GM19468 (cell line): Measurements from ENCODE around the gene GALNT9.

Experiments
- ATAC-seq: cut with Tn5 transposase; IDR thresholded peaks from one replicate; pipeline ENCODE4 v1.9.1; 2021; ENCODE audit warnings: mild to moderate bottlenecking, moderate library complexity, moderate number of reproducible peaks; ENCODE audit not compliant: unreplicated experiment; ENCODE audit errors: extremely low read depth

The GALNT9 gene

DNA sequence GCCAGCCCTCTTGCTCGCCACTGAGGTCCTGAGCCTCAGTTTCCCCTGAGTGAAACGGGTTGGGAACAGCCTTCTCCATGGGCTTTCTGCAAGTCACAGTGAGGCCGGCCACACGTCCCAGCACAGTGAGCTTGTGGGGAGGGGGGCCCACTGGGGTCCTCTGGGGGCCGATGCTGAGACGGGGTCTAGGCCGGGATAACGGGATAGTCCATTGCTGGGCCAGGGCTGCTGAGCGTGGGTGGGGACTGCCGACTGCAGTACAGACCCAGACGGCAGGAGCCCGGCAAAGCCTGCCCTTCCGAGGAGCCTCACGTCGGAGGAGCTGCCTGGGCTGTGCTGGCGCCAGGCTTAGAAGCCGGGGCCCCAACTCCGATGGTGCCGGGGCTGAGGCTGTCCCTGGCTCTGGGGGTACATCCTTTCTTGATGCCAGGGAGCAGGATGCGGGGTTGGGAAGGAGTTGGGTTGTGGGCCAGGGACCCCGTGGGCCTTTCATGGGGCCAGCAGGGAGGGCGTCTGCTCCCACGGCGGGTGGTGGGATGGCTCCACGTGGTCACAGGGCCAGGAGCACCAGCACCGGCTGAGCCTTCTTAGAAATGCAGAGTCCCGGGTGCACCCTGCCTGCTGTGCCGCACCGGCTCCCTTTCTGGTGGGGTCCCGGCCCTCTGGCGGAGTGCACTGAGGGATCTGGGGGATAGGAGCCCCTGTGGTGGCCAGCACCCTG, 160.9 kb downstream of the GALNT9 start:
- ATAC-seq: no peak

DNA sequence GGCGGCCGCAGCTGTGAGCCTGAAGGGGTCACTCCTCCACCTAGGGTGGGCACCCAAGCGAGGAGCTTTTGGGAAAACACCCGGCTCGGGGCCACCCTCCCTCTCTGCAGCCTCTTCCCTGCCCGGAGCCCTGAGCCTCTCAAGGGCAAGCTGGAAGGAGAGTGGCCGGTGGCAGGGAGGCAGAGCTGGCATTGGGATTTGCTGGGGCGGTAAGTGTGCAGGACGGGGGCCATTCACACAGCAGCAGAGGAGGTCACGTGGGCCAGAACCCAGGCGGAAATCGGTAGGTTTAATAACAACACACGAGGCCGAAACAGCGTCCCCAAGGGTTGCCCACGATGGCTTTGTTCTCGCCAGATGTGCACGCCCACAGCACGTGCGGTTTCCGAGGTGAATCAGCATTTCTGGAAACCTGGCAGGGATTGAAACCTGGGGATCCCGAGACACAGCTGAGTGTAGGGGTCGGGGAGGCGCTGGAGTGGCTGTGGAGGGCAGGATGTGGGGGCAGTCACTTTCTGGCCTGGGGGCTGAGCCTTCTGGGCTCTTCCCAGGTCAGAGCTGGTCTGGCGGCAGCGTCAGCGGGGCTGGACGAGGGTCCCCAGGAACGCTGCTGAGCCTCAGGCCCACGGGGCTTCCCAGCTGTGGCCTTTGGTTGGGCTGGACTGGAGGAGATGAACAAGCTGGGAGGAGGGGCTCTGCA, 161.6 kb downstream of the GALNT9 start:
- ATAC-seq: no peak

DNA sequence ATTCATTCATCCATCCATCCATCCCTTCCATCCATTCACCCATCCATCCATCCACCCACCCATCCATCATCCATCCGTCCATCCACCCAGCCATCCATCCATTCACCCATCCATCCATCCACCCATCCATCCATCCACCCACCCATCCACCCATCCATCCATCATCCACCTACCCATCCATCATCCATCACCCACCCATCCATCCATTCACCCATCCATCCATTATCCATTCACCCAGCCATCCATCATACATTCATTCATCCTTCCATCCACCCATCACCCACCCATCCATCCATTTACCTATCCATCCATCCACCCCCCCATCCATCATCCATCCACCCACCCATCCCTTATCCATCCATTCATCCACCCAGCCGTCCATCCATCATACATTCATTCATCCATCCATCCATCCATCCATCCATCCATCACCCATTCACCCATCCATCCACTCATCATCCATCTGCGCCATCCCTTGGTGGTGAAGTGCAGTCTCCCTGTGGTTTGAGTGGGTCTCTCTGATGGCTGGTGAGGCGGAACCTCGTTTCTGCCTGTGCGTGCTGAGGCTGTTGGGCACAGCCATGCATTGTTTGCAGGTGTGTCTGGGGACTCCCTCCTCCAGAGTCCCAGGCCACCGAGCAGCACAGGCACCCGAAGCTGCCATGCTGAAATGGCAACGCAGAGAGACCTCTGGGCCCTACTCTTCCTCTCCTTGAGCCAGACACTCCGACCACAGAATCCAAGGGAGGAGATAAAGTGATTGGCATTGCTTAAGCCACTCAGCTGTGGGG, 162.4 kb downstream of the GALNT9 start:
- no peak for ATAC-seq

DNA sequence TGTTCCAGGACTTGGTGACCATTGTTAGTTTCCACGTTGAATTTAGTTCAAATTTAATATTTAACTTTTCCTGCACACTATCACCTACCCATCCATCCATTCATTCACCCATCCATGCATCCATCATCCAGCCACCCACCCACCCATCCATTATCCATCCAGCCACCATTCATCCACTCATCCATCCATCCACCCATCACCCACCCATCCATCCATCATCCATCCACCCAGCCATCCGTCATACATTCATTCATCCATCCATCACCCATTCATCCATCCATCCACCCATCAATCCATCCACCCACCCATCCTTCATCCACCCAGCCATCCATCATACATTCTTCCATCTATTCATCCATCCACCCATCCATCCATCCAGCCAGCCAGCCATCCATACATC, 163.3 kb downstream of the GALNT9 start:
- no peak for ATAC-seq

DNA sequence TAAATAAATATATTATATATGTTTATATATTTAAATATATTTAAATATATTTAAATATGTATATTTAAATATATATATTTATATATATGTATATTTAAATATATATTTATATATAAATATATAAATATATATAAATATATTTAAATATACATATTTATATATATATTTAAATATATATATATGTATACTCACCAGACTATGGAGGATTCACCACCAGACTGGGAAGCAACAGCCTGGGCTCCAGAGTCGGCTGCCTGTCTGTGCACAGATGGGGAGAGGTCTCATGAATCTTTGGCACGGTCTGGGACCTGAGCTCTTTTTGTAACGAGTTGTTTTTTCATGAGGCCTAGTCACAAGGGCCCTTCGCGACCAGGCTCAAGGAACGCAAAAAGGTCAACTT, 163.8 kb downstream of the GALNT9 start:
- no peak for ATAC-seq

DNA sequence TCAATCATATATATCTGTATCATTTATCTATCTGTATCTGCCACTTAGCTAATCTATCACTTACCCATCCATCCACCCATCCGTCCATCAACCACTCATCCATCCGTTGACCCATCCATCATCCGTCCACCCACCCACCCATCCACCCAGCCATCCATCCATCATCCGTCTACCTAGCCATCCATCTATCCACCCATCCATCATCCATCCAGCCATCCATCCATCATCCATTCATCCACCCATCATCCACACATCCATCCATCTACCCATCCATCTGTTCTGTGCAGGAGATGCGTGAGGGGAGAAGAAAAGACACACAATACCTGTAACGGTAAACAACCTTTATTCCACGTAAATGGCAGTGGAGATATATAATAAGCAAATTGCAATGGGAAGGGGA, 165.0 kb downstream of the GALNT9 start:
- no peak for ATAC-seq

DNA sequence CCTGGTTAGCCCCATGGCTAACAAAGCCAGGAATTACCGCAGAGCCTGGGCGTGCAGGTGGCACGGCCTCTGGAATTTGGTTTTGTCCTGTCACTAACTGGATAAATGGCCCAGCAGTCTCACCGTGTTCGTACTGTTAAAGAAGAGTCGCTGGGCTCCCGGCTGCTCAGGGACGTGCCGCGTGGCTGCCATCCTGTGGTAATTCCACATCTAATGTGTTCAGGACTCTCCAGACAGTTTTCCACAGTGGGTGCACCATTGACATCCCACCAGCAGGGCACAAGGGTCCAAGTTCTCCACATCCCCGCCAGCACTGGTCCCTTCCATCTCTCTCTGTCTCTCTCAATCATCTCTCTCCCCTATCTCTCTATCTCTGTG, 165.5 kb downstream of the GALNT9 start:
- no peak for ATAC-seq

DNA sequence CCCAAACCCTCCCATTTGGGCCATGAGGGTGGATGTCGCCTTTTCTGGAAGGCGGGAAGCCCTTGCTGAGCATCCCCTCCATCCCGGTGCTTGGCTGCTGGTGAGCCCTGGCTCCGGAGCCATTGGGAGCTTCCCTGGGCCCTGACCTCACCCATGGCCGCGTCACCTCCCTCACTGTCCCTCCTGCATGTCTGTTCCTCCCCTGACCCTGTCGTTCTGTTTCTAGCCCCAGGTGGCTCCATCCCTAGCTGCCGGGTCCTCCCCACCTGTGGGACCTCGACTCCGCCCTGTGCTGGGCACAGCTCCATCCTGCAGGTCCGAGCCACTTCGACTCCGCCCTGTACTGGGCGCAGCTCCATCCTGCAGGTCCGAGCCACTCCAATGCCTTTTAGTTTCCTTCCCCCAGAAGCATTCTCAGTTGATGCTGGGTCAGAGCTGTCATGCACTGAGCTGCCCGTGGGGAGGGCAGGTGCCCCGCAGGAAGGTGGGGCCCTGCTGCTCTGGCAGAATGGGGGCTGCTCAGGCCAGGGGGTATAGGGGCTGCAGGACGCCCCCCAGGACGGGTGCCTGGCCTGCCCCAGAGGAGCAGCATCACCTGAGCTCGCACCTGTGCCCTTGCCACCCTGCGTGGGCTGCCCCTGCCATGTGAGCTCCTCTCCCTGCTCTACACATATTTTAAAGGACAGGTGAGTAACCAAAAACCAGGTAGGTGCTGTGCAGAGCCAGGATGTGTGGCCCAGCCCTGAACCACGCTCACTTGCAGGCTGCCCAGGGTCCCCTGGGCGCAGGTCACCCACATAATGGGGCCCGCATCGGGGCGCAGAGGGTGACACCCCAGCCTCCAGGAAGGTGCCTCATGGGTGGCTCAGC, 166.1 kb downstream of the GALNT9 start:
- ATAC-seq: no peak

DNA sequence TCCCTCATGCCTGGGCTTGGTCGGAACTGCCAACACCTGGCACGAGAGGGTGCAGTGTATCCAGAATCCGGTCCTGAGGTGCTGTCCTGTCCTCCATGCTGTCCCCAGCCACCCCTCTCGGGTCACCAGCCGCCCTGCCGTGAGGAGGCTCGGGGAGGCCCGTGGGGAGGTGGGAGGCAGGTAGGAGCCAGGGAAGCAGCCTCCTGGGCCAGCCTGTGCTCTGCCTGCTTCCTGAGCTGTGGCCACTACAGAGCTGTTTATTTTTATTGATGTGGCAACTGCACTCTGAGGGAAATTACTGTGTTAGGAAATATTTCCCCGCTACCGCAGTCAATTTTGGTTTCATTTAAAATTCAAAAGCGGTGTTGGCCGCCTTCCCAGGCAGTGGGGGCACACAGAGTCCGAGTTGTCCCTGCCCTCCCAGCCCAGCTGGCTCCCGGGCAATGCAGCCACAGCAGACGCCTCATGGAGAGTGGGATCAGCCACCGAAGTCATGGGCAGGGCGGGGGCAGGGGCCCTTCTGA, 166.8 kb downstream of the GALNT9 start:
- ATAC-seq: no peak

DNA sequence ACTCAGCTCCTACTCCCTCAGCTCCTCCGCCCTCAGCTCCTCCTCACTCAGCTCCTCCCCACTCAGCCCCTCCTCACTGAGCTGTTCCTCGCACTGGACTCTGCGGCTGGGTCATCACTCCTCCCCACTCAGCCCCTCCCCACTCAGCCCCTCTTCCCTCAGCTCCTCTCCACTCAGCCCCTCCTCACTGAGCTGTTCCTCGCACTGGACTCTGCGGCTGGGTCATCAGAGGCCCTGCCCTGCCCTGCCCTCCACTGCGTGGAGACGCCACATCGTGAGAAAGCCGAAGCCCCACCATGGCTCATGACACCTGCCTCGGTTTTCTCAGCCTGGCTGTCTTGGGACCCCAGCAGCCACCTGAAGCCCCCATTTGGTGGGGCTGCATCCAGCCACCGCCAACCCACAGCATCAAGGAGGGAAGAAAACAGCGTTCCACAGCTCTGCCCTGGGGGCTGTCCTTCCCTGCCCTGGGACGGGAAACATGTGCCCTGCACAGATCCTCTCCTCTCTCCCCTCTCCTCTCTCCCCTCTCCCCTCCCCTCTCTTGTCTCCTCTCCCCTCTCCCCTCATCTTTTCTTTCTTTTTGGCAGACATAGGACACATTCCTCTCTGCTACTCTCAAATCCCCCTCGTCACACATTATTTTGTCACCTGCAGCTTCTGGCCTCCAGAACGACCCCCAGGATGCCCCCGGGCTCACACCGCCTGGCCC, 167.4 kb downstream of the GALNT9 start:
- no peak for ATAC-seq

DNA sequence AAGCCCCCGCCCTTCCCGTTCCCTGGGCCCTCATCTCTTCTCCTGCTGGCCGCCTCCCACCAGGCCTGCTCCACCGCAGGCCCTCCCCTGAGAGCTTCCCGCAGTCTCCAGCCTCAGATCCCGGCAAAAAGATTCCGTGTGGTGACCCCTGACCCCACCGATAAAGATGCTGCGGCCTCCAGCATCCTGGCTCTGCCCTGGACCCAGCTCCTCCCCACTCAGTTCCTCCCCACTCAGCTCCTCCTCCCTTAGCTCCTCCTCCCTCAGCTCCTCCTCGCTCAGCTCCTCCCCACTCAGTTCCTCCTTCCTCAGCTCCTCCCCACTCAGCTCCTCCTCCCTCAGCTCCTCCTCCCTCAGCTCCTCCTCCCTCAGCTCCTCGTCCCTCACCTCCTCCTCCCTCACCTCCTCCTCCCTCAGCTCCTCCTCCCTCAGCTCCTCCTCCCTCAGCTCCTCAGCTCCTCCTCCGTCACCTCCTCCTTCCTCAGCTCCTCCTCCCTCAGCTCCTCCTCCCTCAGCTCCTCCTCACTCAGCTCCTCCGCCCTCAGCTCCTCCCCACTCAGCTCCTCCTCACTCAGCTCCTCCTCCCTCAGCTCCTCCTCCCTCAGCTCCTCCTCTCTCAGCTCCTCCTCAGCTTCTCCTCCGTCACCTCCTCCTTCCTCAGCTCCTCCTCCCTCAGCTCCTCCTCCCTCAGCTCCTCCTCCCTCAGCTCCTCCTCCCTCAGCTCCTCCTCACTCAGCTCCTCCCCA, 168.2 kb downstream of the GALNT9 start:
- no peak for ATAC-seq

DNA sequence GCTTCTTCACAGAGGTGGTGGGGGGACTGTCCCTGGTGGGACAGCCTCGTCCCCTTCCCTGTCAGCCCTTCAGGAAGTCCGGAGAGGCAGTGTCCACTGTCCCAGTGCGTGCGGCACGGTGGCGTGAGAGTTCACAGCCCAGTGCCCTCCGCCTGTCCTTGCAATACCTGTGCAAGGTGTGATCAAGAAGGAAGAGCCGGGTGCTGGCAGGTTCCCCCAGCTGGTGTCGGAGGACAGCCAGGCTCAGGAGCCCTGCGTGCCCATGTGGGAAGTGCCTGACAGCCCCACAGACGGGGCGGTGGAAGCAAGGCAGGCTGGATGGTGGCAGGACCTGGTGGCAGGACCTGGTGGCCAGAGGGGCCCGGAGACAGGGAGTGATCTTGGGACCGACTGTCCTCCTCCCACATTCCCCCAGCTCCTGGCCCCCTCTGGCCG, 168.8 kb downstream of the GALNT9 start:
- no peak for ATAC-seq

DNA sequence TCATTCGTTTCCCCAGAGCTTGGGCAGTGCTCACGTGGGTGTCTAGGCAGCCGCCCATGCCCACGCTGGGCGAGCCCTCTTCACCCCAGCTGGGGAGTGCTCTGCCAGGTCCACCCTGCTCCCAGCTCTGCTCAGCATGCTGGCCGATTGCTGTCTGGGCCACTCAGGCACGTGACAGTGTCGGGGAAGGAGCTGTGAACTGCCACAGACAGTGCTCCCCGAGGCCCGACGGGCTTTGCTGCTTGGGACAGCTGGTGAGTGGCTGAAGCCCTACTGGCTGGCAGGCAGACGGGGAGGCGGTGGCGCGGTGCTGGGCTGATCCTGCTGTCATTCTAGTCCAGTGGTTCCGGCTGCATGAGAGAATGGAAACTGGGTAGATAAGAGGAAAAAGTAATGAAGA, 169.4 kb downstream of the GALNT9 start:
- no peak for ATAC-seq

DNA sequence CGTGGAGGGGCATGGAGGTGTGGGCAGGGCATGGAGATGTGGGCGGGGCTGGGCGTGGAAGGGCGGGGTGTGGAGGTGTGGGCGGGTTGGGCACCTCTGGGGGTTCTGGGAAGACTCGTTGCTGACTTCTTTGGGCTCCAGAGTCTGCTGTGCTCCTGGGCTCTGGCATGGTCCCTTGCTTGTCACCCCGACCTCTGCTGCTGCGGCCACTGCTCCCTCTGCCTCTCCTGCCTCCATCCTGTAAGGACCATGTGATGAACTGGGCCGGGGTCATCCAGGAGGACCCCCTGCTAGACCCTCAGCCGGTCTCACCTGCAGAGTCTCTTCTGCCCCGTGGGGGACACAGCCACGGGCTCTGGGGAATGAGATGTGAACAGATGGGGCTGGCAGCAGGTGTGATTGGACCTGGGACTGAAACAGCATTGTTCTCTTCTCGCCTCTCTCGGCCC, 169.8 kb downstream of the GALNT9 start:
- no peak for ATAC-seq

DNA sequence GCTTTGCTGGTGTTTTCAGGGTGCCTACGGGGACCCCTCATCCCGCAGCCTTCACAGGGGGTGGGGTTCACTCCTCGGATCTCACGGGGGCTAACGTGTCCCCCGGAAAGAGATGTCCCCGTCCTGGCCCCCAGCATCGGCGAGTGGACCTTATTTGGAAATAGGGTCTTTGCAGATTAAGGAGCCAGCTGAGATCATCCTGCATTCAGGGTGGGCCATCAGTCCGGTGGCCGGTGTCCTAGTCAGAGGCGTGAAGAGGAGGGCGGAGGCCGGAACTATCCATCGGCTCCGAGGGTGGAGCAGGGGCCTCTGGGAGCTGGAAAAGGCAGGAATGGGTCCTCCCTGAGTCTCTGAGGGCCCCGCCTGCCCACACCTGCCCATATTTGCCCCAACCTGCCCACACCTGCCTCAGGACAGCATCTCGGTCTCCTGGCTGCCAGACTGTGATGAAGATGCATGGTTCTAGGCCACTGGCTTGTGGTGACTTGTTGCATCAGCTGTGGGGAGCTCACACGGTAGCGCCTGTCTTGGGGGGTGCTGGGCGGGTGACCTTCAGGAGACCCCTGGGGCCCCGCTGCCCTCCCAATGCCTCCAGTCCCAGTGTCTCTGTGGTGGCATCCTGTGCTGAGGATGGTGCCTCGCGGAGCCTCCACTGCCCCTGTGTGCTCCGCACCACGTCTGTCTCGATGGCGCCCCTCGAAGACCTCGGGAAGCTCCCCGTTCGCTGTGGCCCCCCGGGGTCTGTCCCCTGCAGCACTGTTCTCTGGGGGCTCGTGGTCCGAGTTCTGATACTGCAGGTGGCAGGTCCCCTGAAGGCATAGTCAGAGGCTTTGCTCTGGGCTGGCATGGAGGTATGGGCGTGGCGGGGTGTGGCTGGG, 170.5 kb downstream of the GALNT9 start:
- ATAC-seq: no peak

DNA sequence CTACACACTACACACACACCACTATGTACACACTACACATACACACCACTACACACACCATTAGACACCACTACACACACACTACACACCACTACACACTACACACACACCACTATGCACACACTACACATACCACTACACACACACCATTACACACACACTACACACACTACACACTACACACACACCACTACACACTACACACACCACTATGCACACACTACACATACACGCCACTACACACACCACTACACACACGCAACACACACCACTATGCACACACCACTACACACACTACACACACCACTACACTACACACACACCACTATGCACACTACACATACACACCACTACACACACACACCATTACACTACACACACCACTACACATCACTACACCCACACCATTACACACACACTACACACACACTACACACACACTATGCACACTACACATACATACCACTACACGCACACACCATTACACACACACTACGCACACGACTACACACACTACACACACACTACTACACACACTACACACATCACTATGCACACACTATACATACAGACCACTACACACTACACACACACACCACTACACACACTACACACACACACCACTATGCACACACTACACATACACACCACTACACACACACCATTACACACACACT, 171.5 kb downstream of the GALNT9 start:
- ATAC-seq: no peak
